Activated CD8-positive, alpha-beta memory T cell treated with anti-CD3 and anti-CD28 coated beads, Interleukin-2, amount 50 U/mL, for 1 hour (primary cell): ENCODE data around the gene NCAN.
A peak's percentile ranks its signal among the peaks of the same experiment; 100 is the strongest.
"Not testable (repeated sequence)": the region's sequence is repeated elsewhere in the genome, so short reads cannot be mapped to it uniquely, and the experiment has no call there.

Experiments
- DNase-seq: peaks from one replicate; pipeline ENCODE4 v3.0.0-alpha.2; 2020; ENCODE audit errors: extremely low read depth

NCAN gene

GRCh38 chr19:19211499-19212420 lies at the start of gene NCAN:
Gene NCAN, plus strand, starts transcription at chr19:19211958. Its CDS starts 4,996 bp downstream, at chr19:19216954.
- DNase-seq, result no peak

GRCh38 chr19:19162495-19162894 lies 49.3 kb upstream of the NCAN start:
- no peak for DNase-seq

DNA sequence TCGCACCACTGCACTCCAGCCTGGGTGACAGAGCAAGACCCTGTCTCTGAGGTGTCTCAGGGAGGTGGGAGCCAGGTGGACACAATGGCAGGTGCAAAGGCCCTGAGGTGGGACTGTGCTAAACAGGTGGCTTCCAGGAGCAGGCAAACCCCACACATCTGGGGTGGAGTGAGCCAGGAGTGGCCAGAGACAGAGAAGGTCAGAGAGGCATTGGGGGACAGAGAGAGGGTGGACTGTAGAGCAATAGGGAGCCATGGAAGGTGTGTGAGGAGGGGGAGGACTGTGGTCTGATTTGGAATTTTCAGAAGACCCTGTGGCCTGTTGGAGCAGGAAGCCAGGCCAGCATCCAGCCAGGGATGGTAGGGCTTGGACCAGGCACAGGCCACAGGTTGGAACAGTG lies 46.4 kb upstream of the NCAN start:
- DNase-seq, result no peak

GRCh38 chr19:19167612-19168011 lies 44.1 kb upstream of the NCAN start:
- no peak for DNase-seq

DNA sequence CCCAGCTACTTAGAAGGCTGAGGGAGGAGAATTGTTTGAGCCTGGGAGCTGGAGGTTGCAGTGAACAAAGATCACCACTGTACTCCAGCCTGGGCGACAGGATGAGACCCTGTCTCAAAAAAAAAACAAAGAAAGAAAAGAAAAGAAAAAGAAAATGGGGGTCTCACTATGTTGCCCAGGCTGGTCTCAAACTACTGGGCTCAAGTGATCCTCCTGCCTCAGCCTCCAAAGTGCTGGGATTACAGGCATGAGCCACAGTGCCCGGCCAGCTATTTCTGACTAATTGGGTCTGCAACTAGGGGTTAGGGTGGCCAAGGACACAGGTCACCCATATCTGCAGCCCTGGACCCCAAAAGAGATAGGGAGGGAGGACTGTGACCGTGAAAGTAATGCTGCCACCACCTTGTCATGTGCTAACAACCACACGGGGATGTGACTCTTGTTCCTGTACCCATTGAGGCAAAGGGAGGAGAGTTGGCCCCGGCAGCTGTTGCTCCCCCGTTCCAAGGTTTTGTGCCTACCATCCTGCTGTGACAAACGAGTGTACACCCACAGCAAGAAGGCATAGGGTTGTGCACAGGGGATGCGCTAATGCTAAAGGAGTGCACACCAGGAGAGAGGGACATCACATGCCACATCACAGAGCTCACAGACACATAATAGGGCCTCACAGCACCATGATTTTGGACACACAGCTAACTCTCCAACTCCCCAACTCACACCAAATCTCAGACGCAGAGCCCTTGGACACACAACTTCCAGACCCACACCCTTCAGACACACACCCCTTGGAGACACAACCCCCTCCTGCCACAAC lies 42.3 kb upstream of the NCAN start:
- DNase-seq, result no peak

- DNase-seq, result no peak
These were observed 41.5 kb upstream of the NCAN start, which contains the start of gene MEF2B for GRCh38 chr19:19170053-19170872. Gene MEF2B, minus strand, starts transcription at chr19:19170263. Its CDS starts 19,528 bp downstream, at chr19:19150735.

- DNase-seq, result no peak
These were observed 40.7 kb upstream of the NCAN start for GRCh38 chr19:19170873-19171672.

GRCh38 chr19:19171821-19172532 lies 39.8 kb upstream of the NCAN start:
- no peak for DNase-seq

DNA sequence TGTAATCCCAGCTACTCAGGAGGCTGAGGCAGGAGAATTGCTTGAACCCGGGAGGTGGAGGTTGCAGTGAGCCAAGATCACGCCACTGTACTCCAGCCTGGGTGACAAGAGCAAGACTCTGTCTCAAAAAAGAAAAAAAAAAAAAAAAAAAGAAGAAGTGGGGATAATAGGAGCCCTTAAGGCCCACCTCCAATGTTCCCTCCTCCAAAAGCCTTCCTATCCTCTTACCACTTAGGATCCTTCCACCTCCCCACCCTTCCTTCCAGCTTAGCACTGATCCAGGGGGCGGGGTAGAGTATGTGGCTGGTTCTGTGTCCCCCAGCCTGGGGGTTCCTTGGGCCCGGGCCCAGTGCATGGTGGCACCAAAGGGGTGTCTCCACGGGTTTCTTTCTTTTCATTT lies 38.5 kb upstream of the NCAN start:
- not testable (repeated sequence) for DNase-seq

GRCh38 chr19:19176950-19177349 lies 34.8 kb upstream of the NCAN start:
- DNase-seq, result no peak

GRCh38 chr19:19179548-19180441 lies 32.0 kb upstream of the NCAN start:
- no peak for DNase-seq

- DNase-seq, result no peak
These were observed 30.2 kb upstream of the NCAN start for GRCh38 chr19:19181488-19181998.

- DNase-seq, result peak; percentile 32
These were observed 25.7 kb upstream of the NCAN start for GRCh38 chr19:19185853-19186740.

- no peak for DNase-seq
These were observed 25.0 kb upstream of the NCAN start for GRCh38 chr19:19186742-19187141.

- DNase-seq, result no peak
These were observed 20.0 kb upstream of the NCAN start for GRCh38 chr19:19191768-19192077.

DNA sequence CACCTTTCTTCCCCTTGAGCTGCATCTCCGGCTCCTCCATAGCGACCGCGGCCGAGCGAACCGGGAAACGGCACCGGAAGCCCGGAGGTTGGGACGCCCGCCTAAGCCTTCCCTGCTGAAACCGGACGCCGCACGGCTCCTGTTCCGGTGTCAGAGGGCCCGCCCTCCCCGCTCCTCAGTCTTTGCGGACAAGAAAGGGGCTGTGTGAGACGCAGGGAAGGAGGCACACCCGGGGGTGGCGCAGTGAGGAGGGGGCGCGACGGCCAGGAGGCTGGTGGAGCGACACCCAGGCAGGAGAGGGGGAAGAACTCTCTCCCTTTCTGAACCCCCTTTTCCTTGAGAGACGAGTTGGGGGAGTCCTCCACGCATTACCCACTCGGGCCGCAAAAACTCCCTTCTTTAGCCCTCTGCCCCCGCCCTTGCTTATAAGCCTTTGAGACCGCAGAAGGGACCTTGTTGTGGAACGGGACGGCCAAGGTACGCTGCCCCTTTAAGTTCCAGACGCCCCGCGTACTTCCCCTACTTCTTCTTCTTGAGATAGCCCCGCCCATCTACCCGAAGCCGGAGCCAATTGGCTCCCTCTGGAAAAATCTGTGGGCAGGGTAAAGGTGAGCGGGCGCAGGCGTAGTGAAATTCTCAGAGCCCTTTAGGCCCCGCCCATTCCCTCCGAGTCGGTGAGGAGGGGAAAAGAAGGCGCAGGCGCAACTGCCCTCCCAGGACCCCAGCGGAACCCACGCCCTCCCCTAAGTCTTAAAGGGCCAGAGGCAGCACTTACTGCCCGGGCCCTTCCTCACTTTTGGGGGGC lies 19.5 kb upstream of the NCAN start, which contains the start of the genes BORCS8 and RFXANK:
Gene BORCS8 (minus strand): TSS at position 75 of the 805 bp plus-strand sequence. CDS start 35 bp downstream, at position 40.
Gene RFXANK (plus strand): TSS at position 181 of the 805 bp plus-strand sequence. CDS start 1,689 bp downstream, outside the sequence.
- DNase-seq, result peak; percentile 97

- no peak for DNase-seq
These were observed 18.8 kb upstream of the NCAN start for GRCh38 chr19:19192910-19193423.
